Measurements from ENCODE around the gene SIX4.

DNA sequence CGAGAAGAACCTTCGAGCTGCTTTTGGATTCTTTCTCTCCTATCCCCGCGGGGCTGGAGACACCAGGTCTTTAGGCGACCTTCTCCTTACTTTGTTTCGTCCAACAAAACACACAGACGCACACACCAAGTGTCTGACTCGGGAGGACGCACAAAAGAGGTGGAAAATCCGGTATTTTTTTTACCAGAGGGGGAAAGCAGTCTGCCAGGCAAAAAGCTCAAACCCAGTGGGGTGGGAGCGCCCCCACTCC lies 2.1 kb downstream of the SIX4 start:
- TF ChIP-seq CTCF (conservative IDR thresholded peaks at IDR 0.05; ENCODE audit: low read length) (no peak), EZH2phosphoT487 (IDR thresholded peaks at IDR 0.05; ENCODE audit: borderline replicate concordance, low read depth, low read length) (no peak)
